Mucosa of gallbladder (tissue), 1 donor: ENCODE measurements around the gene EDC4. TPM values are rescaled to one million over a fixed set of nuclear protein-coding genes. Genes with fewer than 3 reads are reported as not detected.

Source experiments
- DNase-seq: peaks from one replicate; pipeline ENCODE4 v3.0.0-alpha.2; 2020; ENCODE audit warnings: low spot score
- total RNA-seq: library from RNA; stranded (reverse); gene quantifications from one replicate; pipeline ENCODE4 v1.2.1, GENCODE V29; 2021
- donor health status: DM: no; HTN: no; CAD: no.

The EDC4 gene
- total RNA-seq, 1 donor from 2014 or later, result 59.5 TPM

DNA sequence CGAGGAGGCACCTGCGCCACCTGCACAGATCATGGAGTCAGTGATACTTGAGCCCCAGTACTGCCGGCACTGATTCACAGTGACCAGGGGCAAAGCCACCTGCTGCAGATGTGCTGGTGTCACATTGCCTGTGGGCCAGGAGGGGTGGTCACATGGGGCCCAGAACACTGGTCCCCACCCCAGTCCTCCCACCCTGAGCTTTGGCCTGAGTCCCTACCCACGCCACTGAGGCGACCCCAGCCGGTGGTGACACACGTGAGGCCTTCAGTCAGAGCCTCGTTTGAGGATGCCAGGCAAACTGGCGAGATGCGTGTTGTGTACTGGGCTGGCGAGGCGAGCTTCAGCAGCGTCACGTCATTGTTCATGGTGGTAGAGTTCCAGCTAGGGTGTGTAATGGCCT, 57.3 kb downstream of the EDC4 start:
- no peak for DNase-seq

DNA sequence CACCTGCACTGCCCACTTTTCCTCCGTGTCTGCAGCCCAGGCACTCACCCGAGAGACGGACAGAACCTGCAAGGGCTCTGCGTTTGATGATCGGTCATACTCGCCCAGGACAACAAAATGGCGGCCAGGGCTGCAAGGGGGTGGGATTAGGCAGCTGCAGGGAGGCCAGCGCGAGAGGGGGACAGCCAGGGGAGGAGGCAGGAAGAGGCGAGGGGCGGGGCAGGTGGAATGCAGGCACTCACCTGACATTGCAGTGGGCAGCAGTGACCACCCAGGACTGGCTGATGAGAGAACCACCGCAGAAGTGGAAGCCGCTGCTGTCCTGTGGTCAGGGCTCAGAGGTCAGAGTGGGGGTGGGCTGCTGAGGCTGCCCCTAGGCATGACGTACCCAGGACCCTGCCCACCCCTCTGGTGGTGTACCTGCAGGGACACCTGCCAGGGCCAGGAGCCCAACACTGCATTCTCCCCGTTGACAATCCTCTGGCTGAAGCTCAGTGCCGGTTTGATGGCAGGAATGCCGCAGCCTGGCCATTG, 57.9 kb downstream of the EDC4 start:
- no peak for DNase-seq

Other genes with a start within 250 kb of the EDC4 start
- gene CARMIL2, start 227.9 kb upstream of the EDC4 start, total RNA-seq, result 4.3 TPM
- 25.4 TPM for gene ACD, start 212.8 kb upstream of the EDC4 start, total RNA-seq
- 10.4 TPM for gene PARD6A, start 212.1 kb upstream of the EDC4 start, total RNA-seq
- 34.4 TPM for gene ENKD1, start 206.3 kb upstream of the EDC4 start, total RNA-seq
- 6.4 TPM for gene C16orf86, start 206.2 kb upstream of the EDC4 start, total RNA-seq
- 25.9 TPM for gene GFOD2, start 153.7 kb upstream of the EDC4 start, total RNA-seq
- gene RANBP10, start 66.5 kb upstream of the EDC4 start, total RNA-seq, result 22.7 TPM
- gene TSNAXIP1, start 66.2 kb upstream of the EDC4 start, total RNA-seq, result 4.1 TPM
- 27.2 TPM for gene THAP11, start 30.7 kb upstream of the EDC4 start, total RNA-seq
- 69.3 TPM for gene NUTF2, start 26.1 kb upstream of the EDC4 start, total RNA-seq
- gene CENPT, start 25.4 kb upstream of the EDC4 start, total RNA-seq, result 44.6 TPM
- gene NRN1L, start 11.8 kb downstream of the EDC4 start, total RNA-seq, result 1.2 TPM
- 31.6 TPM for gene PSKH1, start 20.2 kb downstream of the EDC4 start, total RNA-seq
- 1.1 TPM for gene CTRL, start 58.8 kb downstream of the EDC4 start, total RNA-seq
- gene PSMB10, start 63.8 kb downstream of the EDC4 start, total RNA-seq, result 68.8 TPM
- 30.3 TPM for gene LCAT, start 71.1 kb downstream of the EDC4 start, total RNA-seq
- 76.6 TPM for gene SLC12A4, start 95.6 kb downstream of the EDC4 start, total RNA-seq
- gene DPEP3, start 107.4 kb downstream of the EDC4 start, total RNA-seq, result not detected
- gene DPEP2, start 126.4 kb downstream of the EDC4 start, total RNA-seq, result 3.4 TPM
- not detected for gene DPEP2NB, start 142.9 kb downstream of the EDC4 start, total RNA-seq
- gene DDX28, start 150.2 kb downstream of the EDC4 start, total RNA-seq, result 6.6 TPM
- gene DUS2, start 150.2 kb downstream of the EDC4 start, total RNA-seq, result 9.4 TPM
- gene NFATC3, start 212.3 kb downstream of the EDC4 start, total RNA-seq, result 46.5 TPM